ENCODE data around the gene DCDC2C.
A peak's percentile ranks its signal among the peaks of the same experiment; 100 is the strongest.

DCDC2C gene

DNA sequence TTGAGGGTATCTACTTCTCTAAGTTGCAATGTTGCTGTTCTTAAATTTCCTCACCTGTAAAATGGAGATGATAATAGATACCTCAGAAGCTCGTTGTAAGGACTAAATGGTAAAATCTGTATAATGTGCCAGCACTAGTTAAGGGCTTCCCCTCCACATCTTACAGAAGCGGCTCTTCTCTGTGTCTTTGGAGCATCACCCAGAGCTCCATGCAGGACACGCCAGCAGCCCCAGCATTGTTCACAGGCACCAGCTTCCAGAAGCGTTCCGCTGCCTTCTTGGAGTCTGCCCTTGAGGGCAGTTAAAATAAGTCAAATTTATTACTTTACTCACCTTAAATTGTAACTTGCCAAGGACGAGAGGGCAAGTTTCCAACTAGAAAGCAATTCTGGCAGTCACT, 5.8 kb downstream of the DCDC2C start:
- no peak for DNase-seq (ENCODE audit: low spot score)

DNA sequence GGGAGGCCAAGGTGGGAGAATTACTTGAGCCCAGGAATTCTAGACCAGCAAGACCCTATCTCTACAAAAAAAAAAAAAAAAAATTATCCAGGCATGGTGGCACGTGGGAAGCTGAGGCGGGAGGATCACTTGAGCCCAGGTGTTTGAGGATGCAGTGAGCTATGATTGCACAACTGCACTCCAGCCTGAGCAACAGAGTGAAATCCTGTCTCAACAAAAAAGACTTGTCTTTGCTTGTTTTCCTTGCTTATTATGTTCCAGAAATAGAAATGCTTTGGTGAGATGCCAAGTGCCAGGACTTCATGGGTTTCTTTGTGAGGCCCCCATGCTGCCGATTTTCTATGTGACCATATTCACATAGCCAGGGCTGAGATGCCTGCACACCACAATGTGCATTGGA, 9.0 kb downstream of the DCDC2C start:
- DNase-seq (ENCODE audit: low spot score): no peak

DNA sequence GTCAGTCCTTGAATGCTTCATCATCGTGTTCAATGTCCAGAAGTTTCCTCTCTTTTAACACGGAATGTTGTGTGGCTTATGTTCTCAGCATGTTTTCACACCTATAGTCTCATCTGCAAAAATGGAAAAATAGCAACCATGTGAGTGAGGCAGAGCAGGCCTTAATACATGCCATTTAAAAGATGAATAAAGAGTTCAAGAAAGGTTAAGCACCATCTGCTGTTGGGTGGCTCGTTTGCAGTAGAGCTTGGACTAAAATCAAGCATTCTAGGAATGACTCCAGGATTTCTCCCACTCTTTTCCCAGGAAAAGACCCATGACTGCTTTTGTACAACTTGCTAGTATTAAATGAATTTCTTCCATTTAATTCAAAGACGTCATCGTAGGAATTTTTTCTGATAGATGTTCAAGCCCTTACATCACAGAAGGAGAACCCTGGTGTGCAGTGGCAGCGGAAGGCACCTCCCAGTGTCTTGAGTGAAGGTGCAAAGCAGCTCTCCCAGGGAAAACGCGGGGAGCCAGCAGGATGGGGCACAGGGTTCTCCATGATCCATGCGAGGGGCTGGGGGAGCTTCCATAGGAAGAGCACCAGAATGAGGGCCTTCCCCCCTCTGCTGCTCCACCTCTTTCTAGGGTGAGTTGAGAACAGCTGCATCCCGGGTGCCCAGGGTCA, 9.6 kb downstream of the DCDC2C start:
- no peak for DNase-seq (ENCODE audit: low spot score)

DNA sequence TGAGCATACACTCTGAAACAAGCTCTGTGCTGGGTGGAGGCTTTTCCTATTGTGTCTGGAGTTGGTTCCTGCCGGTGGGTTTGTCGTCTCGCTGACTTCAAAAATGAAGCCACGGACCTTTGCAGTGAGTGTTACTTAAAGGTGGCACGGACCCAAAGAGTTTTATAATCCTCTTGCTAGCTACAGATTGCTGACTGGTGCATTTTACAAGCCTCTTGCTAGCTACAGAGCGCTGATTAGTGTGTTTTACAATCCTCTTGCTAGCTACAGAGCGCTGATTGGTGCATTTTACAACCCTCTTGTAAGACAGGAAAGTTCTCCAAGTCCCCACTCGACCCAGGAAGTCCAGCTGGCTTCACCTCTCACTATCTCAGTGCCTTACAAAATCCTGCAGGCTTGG, 15.3 kb downstream of the DCDC2C start:
- DNase-seq (ENCODE audit: low spot score): no peak

DNA sequence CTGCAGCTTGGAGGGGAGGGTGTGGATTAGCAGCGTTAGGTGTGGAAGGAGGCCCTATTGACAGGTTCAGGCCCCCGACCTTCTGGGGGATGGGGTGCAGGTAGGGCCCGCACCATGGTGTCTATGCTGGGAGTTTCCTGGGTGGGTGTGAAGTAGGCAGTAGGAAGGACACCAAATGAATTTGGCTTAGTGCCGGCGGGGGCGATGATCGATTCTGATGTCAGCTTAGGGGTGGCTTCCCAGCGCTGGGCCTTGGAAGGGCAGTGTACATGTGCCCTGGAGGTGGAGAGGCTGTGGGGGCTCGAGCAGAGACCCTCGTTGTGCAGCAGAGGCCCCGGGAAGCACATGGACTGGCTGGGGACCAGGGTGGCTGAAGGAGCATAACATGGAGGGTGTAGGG, 21.6 kb downstream of the DCDC2C start:
- DNase-seq (ENCODE audit: low spot score): no peak

- DNase-seq (ENCODE audit: low spot score): no peak
Observed at GRCh38 chr2:3725458-3726250, 22.3 kb downstream of the DCDC2C start.

DNA sequence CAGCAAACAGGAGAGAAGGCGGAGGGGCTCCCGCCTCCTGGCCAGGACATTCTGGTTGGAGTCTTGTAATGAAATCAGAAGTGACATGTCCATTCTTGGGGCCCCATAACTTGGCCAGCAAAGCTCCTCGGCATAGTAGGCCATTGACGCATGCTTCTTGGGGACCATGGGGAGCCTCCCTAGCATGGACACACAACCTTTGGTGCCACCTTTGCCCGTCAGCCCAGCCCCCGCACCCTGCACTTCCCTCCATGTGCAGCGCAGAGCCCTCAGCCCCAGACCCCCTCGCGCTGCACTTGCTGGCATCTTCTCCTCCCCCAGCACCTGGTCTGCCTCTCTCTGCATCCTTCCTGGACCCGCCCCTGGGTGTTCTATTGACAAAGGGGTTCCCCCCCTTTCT, 23.1 kb downstream of the DCDC2C start:
- no peak for DNase-seq (ENCODE audit: low spot score)

- no peak for DNase-seq (ENCODE audit: low spot score)
Observed at GRCh38 chr2:3727397-3728045, 24.1 kb downstream of the DCDC2C start.

GRCh38 chr2:3728104-3729054, 25.0 kb downstream of the DCDC2C start:
- peak; percentile 66 for DNase-seq (ENCODE audit: low spot score)

DNA sequence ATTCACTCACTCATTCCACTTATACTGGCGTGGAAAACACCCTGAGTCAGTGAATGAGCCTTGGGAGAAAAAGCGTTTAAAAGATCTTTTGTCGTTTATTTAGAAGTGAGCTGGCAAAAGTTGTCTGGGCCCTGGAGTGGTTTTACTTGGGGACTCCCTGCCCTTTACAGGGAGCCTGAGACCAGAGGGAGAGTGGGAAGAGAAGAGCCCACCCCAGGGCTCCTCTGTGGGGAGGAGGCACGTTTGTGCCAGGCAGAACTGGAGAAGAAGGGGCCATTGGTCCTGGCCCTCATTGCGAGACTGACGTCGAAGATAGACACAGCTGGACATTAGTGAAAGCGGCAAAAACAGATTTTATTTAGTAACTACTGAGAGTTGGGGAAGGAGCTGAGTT, 25.7 kb downstream of the DCDC2C start:
- DNase-seq (ENCODE audit: low spot score): no peak

- no peak for DNase-seq (ENCODE audit: low spot score)
Observed at GRCh38 chr2:3729786-3730185, 26.4 kb downstream of the DCDC2C start.

DNA sequence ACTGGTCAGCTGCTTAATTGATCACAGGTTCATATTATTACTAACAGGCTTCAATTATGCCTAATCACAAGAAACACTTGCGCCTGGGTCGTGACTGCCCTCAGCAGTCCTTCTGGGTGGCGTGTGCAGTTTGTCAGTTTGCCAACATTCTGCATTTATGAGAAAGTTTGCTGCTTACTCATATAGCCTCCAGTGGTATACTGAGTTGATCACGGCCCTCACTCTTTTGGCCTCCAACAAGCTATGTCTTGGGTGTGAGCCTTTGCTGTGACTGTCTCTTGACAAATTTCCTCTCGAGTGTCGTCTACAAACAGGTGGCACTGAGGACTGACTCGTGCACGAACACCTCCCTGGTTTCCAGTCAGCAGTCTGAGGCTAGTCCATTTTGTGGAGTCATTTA, 27.3 kb downstream of the DCDC2C start:
- no peak for DNase-seq (ENCODE audit: low spot score)

- no peak for DNase-seq (ENCODE audit: low spot score)
Observed at GRCh38 chr2:3731829-3732228, 28.5 kb downstream of the DCDC2C start.

GRCh38 chr2:3736112-3736511, 32.7 kb downstream of the DCDC2C start:
- no peak for DNase-seq (ENCODE audit: low spot score)

DNA sequence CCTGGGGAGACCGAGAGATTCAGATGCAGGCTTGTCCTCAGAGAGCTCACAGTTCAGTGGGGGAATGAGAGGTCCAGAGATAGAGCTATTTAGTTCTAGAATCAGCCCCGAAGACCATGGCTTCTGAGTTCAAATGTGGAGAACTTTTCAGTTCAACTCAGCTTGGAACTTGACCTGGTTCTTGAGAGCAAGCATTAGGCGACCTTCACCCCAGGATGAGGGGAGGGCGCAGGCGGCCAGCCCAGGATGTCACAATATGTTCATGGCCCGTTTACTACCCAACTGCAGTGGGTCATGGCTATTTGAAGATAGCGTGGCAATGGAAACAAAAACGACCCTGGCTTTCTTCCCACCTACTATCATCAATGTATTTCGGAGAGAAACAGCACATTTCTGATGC, 33.8 kb downstream of the DCDC2C start:
- no peak for DNase-seq (ENCODE audit: low spot score)

DNA sequence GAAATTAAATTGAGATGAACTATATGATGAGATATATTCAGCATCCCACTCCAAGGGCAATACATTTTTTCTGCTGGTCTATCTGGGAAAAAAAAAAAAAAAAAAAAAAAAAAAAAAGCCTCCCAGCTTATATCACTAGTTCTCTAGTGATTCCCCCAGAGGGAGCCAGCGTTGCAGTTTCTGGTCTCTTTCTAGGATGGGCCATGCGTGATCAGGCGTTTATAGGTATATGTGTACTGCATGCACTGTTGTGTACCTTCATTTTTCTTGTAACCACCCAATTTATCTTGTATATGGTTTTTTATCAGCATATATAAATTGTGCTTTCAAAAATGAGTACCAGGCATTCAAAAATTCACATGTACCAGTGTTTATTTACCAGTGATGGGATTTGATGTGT, 35.1 kb downstream of the DCDC2C start:
- DNase-seq (ENCODE audit: low spot score): no peak

DNA sequence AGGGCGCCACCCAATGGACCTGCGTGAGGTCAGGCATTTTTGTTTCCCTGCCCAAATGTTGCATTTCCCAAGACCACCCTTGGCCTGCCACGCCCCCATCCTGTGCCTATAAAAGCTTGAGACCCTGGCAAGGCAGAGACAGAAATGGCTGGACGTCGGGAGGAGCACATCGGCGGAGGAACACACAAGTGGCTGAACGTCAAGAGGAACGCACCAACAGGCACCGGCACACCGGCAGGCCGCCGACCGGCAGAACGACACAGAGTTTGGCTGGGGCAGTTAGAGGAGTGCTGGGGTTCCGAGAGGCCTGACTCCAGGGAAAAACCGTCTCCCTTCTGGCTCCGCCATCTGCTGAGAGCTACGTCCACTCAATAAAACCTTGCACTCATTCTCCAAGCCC, 35.9 kb downstream of the DCDC2C start:
- no peak for DNase-seq (ENCODE audit: low spot score)

- DNase-seq (ENCODE audit: low spot score): no peak
Observed at GRCh38 chr2:3741396-3741795, 38.0 kb downstream of the DCDC2C start.

GRCh38 chr2:3741867-3742602, 38.7 kb downstream of the DCDC2C start:
- DNase-seq (ENCODE audit: low spot score): no peak

DNA sequence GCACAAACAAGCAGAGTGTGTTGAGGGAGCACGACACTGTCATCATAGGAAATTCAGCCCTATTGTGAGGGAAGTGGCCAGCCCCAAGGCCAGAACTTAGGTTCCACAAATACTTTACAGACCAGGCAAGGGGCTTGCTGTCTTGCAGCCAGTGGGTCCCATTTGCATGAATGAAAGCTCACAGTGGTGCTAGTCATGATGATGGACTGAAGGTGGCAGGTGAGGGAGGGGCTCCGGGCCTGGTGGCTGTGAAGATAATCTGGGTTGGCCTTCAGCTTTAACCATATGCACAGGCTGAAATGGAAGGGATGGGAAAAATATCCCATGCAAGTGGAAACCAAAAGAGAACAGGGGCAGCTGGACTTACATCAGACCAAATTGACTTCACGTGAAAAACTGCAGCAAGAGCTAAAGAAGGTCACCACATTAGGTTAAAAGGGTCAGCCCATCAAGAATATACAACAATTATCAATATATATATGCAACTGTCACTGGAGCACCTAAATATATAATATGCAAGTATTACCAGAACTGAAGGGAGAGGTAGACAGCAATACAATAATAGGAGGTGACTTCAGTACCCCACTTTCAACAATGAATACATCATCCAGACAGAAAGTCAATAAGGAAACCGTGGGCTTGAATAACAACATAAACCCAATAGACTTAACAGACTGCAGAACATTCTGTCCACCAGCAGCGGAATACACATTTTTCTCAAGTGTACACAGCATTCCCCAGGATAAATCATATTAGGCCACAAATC, 39.6 kb downstream of the DCDC2C start:
- no peak for DNase-seq (ENCODE audit: low spot score)
